Right lobe of liver (tissue), 4 donors: ENCODE measurements around the gene NMRAL1.

ENCODE experiments used
- POLR2A ChIP-seq: fragments of 450-650 bp; IDR thresholded peaks from one replicate; pipeline ENCODE4 v1.6.1; 2017; ENCODE audit warnings: antibody characterized with exemption, mild to moderate bottlenecking
- TF ChIP-seq, protein P1 (sequence below), 4 donors: fragments of 200-600 bp in 3 of 4; fragments of 450-650 bp in 1 of 4; IDR thresholded peaks; one replicate each; pipeline versions ENCODE4 v1.5.1 to v1.8.0; 2016 to 2022; ENCODE audit warnings: antibody characterized with exemption in 4 of 4, mild to moderate bottlenecking in 2 of 4
- donor health status: DM: no; HTN: no; CAD: no.
- donor health status: DM: no; HTN: no; CAD: no.
- donor health status: DM: no; HTN: yes; CAD: no.

DNA sequence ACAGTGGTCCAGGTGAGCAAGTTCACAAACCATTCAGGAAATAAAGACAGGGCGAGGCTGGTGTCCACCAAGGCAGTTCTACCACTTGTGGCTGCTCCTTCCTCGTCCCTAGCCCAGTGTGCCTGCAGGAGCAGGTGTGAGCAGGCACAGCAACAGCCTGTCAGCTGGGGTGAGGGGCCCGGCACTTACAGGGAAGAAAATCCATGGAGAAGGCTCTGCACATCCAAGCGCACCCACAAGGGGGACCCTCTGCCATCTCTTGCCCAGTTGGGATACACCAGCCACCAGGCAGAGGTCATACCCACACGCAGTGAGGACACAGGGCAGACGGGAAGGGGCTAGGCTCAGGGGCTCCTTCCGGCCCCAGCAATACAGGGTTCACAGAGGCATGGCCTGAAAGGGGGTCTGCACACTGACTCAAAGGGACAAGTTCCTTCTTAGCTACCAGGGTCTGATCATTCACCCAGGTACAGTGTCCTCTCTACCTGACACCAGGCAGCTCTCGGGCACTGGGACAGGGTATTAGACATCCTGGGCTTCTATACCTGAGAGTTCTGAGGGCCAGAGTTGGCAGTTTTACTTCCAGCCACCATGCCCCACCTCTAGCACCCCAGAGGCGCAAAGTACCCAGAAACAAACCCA lies 37.1 kb upstream of the NMRAL1 start:
- TF ChIP-seq, protein P1, sequence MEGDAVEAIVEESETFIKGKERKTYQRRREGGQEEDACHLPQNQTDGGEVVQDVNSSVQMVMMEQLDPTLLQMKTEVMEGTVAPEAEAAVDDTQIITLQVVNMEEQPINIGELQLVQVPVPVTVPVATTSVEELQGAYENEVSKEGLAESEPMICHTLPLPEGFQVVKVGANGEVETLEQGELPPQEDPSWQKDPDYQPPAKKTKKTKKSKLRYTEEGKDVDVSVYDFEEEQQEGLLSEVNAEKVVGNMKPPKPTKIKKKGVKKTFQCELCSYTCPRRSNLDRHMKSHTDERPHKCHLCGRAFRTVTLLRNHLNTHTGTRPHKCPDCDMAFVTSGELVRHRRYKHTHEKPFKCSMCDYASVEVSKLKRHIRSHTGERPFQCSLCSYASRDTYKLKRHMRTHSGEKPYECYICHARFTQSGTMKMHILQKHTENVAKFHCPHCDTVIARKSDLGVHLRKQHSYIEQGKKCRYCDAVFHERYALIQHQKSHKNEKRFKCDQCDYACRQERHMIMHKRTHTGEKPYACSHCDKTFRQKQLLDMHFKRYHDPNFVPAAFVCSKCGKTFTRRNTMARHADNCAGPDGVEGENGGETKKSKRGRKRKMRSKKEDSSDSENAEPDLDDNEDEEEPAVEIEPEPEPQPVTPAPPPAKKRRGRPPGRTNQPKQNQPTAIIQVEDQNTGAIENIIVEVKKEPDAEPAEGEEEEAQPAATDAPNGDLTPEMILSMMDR (IDR thresholded peaks at IDR 0.05) = peak; percentile 33 to 53 (median 40)
- no peak for TF ChIP-seq POLR2A
